A549 (cell line): ENCODE measurements around the gene CARD11. TPM values are rescaled to one million over a fixed set of nuclear protein-coding genes. Genes with fewer than 3 reads are reported as not detected.

ENCODE experiments used
- ATAC-seq, 2 experiments: fragments of 200-7000 bp in 1 of 2; fragments of >200 bp in 1 of 2; cut with Nextera tagmentation in 1 of 2; cut with Tn5 transposase in 1 of 2; 3 replicates each; pipeline versions ENCODE4 v1.8.0 to v1.9.1; 2018 to 2020; ENCODE audit warnings: mild to moderate bottlenecking in 1 of 2, moderate library complexity in 1 of 2
- CTCF ChIA-PET: fragments of 300-600 bp; sonication (Branson Sonifier 250); formaldehyde crosslinking; extraction: SDS; loops from one replicate; lab custom pipeline; 2021; ENCODE audit warnings: antibody characterized with exemption, inconsistent platforms; lab: Yijun Ruan, JAX
- POLR2A ChIA-PET: fragments of 350-600 bp; formaldehyde crosslinking; extraction: SDS; loops from one replicate; lab custom pipeline; 2021; ENCODE audit warnings: antibody characterized with exemption, inconsistent platforms; lab: Yijun Ruan, JAX
- DNase-seq, 2 experiments: peaks; one replicate each; pipeline versions ENCODE4 v3.0.0 to v3.0.0-alpha.2; 2011 to 2016; ENCODE audit warnings: low read depth in 1 of 2, low spot score in 1 of 2
- FAIRE-seq: peaks from 2 replicates; lab custom pipeline; 2011; peaks lifted over from hg19 to GRCh38; lab: Jason Lieb, UNC
- H3K27ac ChIP-seq, 2 experiments: fragments of >200 bp; sonication (Bioruptor Twin); formaldehyde crosslinking; 3 replicates each; pipeline ENCODE4 v1.5.1; 2016 to 2017
- H3K4me1 ChIP-seq: fragments of >200 bp; sonication (Bioruptor Twin); formaldehyde crosslinking; 3 replicates; pipeline ENCODE4 v1.6.1; 2016
- H3K4me2 ChIP-seq: fragments of >200 bp; sonication (Bioruptor Twin); formaldehyde crosslinking; 3 replicates; pipeline ENCODE4 v1.6.1; 2016
- H3K4me3 ChIP-seq: fragments of >200 bp; sonication (Bioruptor Twin); formaldehyde crosslinking; 3 replicates; pipeline ENCODE4 v1.5.1; 2016
- H3K9me3 ChIP-seq: fragments of >200 bp; sonication (Bioruptor Twin); formaldehyde crosslinking; 3 replicates; pipeline ENCODE4 v1.6.1; 2016
- CEBPB ChIP-seq, 2 experiments: fragments of >200 bp in 1 of 2; sonication (Bioruptor Twin) in 1 of 2; formaldehyde crosslinking in 1 of 2; IDR thresholded peaks; 2 replicates each; pipeline ENCODE4 v1.6.1; 2012 to 2016
- CHD2 ChIP-seq: fragments of 150-350 bp; IDR thresholded peaks from 2 replicates; pipeline ENCODE4 v1.6.1; 2014; ENCODE audit warnings: low read length; ENCODE audit not compliant: partially characterized antibody
- FOSB ChIP-seq: fragments of 250-450 bp; sonication (Bioruptor Pico); IDR thresholded peaks from 2 replicates; pipeline ENCODE4 v1.5.0; 2020; ENCODE audit warnings: mild to moderate bottlenecking, moderate library complexity
- GATA3 ChIP-seq: IDR thresholded peaks from 2 replicates; pipeline ENCODE4 v1.6.1; 2012; ENCODE audit warnings: borderline replicate concordance
- HDAC2 ChIP-seq: fragments of 200-600 bp; sonication (generic); IDR thresholded peaks from 2 replicates; pipeline ENCODE4 v1.6.1; 2016
- HEYL ChIP-seq: fragments of 250-450 bp; sonication (Bioruptor Pico); IDR thresholded peaks from 2 replicates; pipeline ENCODE4 v1.8.0; 2021; ENCODE audit warnings: mild to moderate bottlenecking, moderate library complexity
- JUN ChIP-seq, 2 experiments: fragments of >200 bp; sonication (Bioruptor Twin); formaldehyde crosslinking; IDR thresholded peaks; 2 replicates in 1 of 2; 3 replicates in 1 of 2; pipeline ENCODE4 v1.6.1; 2016 to 2017
- MAFK ChIP-seq: fragments of 450-650 bp; IDR thresholded peaks from 2 replicates; pipeline ENCODE4 v1.6.1; 2014; ENCODE audit not compliant: partially characterized antibody
- NFE2L2 ChIP-seq: fragments of 150-350 bp; conservative IDR thresholded peaks from 2 replicates; pipeline ENCODE4 v1.6.1; 2014; ENCODE audit warnings: low read length
- NPAS2 ChIP-seq: fragments of 250-450 bp; sonication (Bioruptor Pico); IDR thresholded peaks from 2 replicates; pipeline ENCODE4 v1.8.0; 2022; ENCODE audit warnings: mild to moderate bottlenecking, moderate library complexity, borderline replicate concordance
- PHF8 ChIP-seq: fragments of 200-600 bp; sonication (generic); IDR thresholded peaks from 2 replicates; pipeline ENCODE4 v1.6.1; 2016; ENCODE audit warnings: low read depth, mild to moderate bottlenecking, antibody characterized with exemption, moderate library complexity, borderline replicate concordance
- RARB ChIP-seq: fragments of 250-450 bp; sonication (Bioruptor Pico); IDR thresholded peaks from 2 replicates; pipeline ENCODE4 v1.8.0; 2021; ENCODE audit warnings: mild to moderate bottlenecking, moderate library complexity
- RFX5 ChIP-seq: fragments of 450-650 bp; IDR thresholded peaks from 2 replicates; pipeline ENCODE4 v1.7.1; 2014; ENCODE audit warnings: antibody characterized with exemption, mild to moderate bottlenecking, moderate library complexity
- TP53 ChIP-seq: fragments of 250-450 bp; sonication (Bioruptor Pico); IDR thresholded peaks from 2 replicates; pipeline ENCODE4 v1.5.0; 2021; ENCODE audit warnings: mild to moderate bottlenecking, moderate library complexity
- ZC3H11A ChIP-seq: fragments of 450-650 bp; IDR thresholded peaks from 2 replicates; pipeline ENCODE4 v1.6.1; 2014; ENCODE audit warnings: antibody characterized with exemption, mild to moderate bottlenecking
- ZFP36 ChIP-seq: fragments of 450-650 bp; IDR thresholded peaks from 2 replicates; pipeline ENCODE4 v1.6.1; 2014; ENCODE audit warnings: borderline replicate concordance; ENCODE audit not compliant: partially characterized antibody
- ZSCAN20 ChIP-seq: fragments of 250-450 bp; sonication (Bioruptor Pico); IDR thresholded peaks from 2 replicates; pipeline ENCODE4 v1.8.0; 2022; ENCODE audit warnings: mild to moderate bottlenecking, moderate library complexity
- WGBS: methylation state at CpG from one replicate; pipeline ENCODE4 v1.1.6; 2017; ENCODE audit errors: missing lambda C conversion rate; 5-methylcytosine and 5-hydroxymethylcytosine counted together
- polyA plus RNA-seq, 4 experiments: library from polyadenylated mRNA; depleted of rRNA in 3 of 4; stranded (reverse); fragments of >200 nt; fragmentation: RNase III in 1 of 4; extraction: RNeasy Plus Mini Kit Qiagen cat#74134 plus additional on column Dnase treatment in 1 of 4; gene quantifications; 2 replicates in 3 of 4; 3 replicates in 1 of 4; pipeline ENCODE4 v1.2.3, GENCODE V29; 2011 to 2017
- TF ChIP-seq, protein P1 (sequence below): fragments of 200-600 bp; sonication (generic); IDR thresholded peaks from 2 replicates; pipeline ENCODE4 v1.6.1; 2016; ENCODE audit warnings: antibody characterized with exemption, mild to moderate bottlenecking, moderate library complexity
- TF ChIP-seq, protein P2 (sequence below): fragments of 250-450 bp; sonication (Bioruptor Pico); IDR thresholded peaks from 2 replicates; pipeline ENCODE4 v1.5.0; 2020; ENCODE audit warnings: low read depth, mild to moderate bottlenecking, moderate library complexity
- TF ChIP-seq, protein P3 (sequence below): fragments of 250-450 bp; sonication (Bioruptor Pico); IDR thresholded peaks from 2 replicates; pipeline ENCODE4 v1.5.0; 2021; ENCODE audit warnings: mild to moderate bottlenecking, moderate library complexity, borderline replicate concordance
- TF ChIP-seq, protein P4 (sequence below): fragments of 450-650 bp; IDR thresholded peaks from 2 replicates; pipeline ENCODE4 v1.6.1; 2014; ENCODE audit warnings: antibody characterized with exemption
- TF ChIP-seq, protein P5 (sequence below): IDR thresholded peaks from 2 replicates; pipeline ENCODE4 v1.6.1; 2012
- TF ChIP-seq, protein P6 (sequence below): fragments of >200 bp; sonication (Bioruptor Twin); formaldehyde crosslinking; IDR thresholded peaks from 2 replicates; pipeline ENCODE4 v1.6.1; 2016
- TF ChIP-seq, protein P7 (sequence below): fragments of 150-350 bp; IDR thresholded peaks from 2 replicates; pipeline ENCODE4 v1.6.1; 2014; ENCODE audit warnings: low read depth, mild to moderate bottlenecking, low read length
- TF ChIP-seq, protein P8 (sequence below): IDR thresholded peaks from 2 replicates; pipeline ENCODE4 v1.6.1; 2012; ENCODE audit warnings: low read depth, borderline replicate concordance

CARD11 gene
- polyA plus RNA-seq, 2 of the 4 experiments (the other 2 are of a cell fraction): 0.48 to 1.1 TPM

DNA sequence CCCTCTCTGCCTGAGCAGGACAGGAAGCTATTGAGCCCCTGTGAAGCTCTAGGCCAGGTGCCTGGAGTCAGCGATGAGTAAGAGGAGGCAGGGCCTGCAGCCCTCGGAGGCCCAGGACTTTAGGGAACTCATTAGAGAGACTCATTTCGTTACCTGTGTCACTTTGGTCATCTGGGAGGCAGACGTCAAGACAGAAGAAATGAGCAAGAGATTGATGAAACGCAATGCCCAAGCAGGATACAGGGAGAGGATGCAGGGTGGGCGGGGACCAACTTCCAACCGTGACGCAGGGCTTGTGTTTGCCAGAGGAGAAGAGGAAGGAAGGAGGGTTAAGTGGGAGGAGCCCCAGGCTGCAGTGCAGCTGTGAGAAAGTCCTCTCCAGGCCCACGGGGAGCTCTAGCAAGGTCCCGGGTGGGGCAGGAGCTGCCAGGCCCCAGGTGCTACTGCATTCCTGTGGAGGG, 173.2 kb downstream of the CARD11 start:
- POLR2A ChIA-PET: no interaction called here
- H3K9me3 ChIP-seq: no peaks in the 10 kb centered on the region
- DNase-seq (peak in 1 of 2 experiments; percentile 34), FAIRE-seq (no peak), ATAC-seq (peak in 1 of 2 experiments; percentile 68; a peak in 3 of 6 replicates)
- 54% methylated on average over 10 of the region's 10 CpGs for WGBS
- H3K27ac ChIP-seq: no peak overlapping the region
- H3K4me2 ChIP-seq: no peak overlapping the region
- CTCF ChIA-PET: interaction anchor here (1.3 to 1.5 kb wide), 2 partner anchors 17 to 110 kb away, joined by 3 to 4 read pairs; no protein-coding TSS in a partner anchor
- peaks cover 11% of the 10 kb centered on the region for H3K4me1 ChIP-seq
- TF ChIP-seq ZFP36 (no peak), PHF8 (no peak), TP53 (no peak), ZSCAN20 (CRISPR knock-in tag) (no peak), NFE2L2 (no peak), RFX5 (no peak), HEYL (no peak), MAFK (no peak), ZC3H11A (no peak), GATA3 (no peak), CEBPB (IDR thresholded peaks at IDR 0.05) (no peak), FOSB (CRISPR knock-in tag) (no peak), JUN (IDR thresholded peaks at IDR 0.05) (no peak), NPAS2 (no peak)
- TF ChIP-seq, protein P1, sequence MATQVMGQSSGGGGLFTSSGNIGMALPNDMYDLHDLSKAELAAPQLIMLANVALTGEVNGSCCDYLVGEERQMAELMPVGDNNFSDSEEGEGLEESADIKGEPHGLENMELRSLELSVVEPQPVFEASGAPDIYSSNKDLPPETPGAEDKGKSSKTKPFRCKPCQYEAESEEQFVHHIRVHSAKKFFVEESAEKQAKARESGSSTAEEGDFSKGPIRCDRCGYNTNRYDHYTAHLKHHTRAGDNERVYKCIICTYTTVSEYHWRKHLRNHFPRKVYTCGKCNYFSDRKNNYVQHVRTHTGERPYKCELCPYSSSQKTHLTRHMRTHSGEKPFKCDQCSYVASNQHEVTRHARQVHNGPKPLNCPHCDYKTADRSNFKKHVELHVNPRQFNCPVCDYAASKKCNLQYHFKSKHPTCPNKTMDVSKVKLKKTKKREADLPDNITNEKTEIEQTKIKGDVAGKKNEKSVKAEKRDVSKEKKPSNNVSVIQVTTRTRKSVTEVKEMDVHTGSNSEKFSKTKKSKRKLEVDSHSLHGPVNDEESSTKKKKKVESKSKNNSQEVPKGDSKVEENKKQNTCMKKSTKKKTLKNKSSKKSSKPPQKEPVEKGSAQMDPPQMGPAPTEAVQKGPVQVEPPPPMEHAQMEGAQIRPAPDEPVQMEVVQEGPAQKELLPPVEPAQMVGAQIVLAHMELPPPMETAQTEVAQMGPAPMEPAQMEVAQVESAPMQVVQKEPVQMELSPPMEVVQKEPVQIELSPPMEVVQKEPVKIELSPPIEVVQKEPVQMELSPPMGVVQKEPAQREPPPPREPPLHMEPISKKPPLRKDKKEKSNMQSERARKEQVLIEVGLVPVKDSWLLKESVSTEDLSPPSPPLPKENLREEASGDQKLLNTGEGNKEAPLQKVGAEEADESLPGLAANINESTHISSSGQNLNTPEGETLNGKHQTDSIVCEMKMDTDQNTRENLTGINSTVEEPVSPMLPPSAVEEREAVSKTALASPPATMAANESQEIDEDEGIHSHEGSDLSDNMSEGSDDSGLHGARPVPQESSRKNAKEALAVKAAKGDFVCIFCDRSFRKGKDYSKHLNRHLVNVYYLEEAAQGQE: no peak
- TF ChIP-seq, protein P2, sequence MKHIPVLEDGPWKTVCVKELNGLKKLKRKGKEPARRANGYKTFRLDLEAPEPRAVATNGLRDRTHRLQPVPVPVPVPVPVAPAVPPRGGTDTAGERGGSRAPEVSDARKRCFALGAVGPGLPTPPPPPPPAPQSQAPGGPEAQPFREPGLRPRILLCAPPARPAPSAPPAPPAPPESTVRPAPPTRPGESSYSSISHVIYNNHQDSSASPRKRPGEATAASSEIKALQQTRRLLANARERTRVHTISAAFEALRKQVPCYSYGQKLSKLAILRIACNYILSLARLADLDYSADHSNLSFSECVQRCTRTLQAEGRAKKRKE (CRISPR knock-in tag): no peak
- TF ChIP-seq, protein P3, sequence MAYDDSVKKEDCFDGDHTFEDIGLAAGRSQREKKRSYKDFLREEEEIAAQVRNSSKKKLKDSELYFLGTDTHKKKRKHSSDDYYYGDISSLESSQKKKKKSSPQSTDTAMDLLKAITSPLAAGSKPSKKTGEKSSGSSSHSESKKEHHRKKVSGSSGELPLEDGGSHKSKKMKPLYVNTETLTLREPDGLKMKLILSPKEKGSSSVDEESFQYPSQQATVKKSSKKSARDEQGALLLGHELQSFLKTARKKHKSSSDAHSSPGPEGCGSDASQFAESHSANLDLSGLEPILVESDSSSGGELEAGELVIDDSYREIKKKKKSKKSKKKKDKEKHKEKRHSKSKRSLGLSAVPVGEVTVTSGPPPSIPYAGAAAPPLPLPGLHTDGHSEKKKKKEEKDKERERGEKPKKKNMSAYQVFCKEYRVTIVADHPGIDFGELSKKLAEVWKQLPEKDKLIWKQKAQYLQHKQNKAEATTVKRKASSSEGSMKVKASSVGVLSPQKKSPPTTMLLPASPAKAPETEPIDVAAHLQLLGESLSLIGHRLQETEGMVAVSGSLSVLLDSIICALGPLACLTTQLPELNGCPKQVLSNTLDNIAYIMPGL: no peak
- TF ChIP-seq, protein P4, sequence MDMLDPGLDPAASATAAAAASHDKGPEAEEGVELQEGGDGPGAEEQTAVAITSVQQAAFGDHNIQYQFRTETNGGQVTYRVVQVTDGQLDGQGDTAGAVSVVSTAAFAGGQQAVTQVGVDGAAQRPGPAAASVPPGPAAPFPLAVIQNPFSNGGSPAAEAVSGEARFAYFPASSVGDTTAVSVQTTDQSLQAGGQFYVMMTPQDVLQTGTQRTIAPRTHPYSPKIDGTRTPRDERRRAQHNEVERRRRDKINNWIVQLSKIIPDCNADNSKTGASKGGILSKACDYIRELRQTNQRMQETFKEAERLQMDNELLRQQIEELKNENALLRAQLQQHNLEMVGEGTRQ: no peak
- TF ChIP-seq, all 56 proteins: peak for 0
- no peak overlapping the region for H3K4me3 ChIP-seq

DNA sequence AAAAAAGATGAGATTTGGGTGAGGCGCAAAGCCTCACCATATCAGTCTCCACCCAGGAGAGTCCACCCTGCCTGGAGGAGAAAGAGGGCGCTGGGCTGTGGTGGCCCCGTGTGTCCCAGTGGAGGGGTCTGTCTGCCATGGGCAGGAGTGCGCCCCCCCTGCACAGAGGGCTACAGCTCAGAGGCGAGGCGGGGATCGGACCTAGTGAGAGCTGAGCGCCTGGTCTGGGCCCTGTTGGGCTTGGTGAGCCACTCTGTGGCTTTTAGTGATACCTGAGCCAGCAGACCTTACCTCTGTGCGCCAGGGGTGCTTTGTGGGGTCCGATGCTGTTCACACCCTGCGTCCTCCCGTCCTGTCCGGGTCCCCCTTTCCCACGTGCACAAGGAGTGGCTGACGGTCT, 173.7 kb downstream of the CARD11 start:
- DNase-seq: no peak
- H3K27ac ChIP-seq: no peak overlapping the region
- CTCF ChIA-PET: interaction anchor here (1.3 to 1.5 kb wide), 2 partner anchors 17 to 109 kb away, joined by 3 to 4 read pairs; no protein-coding TSS in a partner anchor
- POLR2A ChIA-PET: no interaction called here
- no peak overlapping the region for H3K4me2 ChIP-seq
- no peak for ATAC-seq
- H3K4me1 ChIP-seq: peaks cover 11% of the 10 kb centered on the region
- WGBS: 91% methylated on average over 15 of the region's 15 CpGs
- H3K4me3 ChIP-seq: no peak overlapping the region
- FAIRE-seq: no peak
- no peaks in the 10 kb centered on the region for H3K9me3 ChIP-seq
- no peak for TF ChIP-seq NFE2L2
- TF ChIP-seq RARB (CRISPR knock-in tag): no peak
- TF ChIP-seq, protein P5, sequence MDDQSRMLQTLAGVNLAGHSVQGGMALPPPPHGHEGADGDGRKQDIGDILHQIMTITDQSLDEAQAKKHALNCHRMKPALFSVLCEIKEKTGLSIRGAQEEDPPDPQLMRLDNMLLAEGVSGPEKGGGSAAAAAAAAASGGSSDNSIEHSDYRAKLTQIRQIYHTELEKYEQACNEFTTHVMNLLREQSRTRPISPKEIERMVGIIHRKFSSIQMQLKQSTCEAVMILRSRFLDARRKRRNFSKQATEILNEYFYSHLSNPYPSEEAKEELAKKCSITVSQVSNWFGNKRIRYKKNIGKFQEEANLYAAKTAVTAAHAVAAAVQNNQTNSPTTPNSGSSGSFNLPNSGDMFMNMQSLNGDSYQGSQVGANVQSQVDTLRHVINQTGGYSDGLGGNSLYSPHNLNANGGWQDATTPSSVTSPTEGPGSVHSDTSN: no peak
- TF ChIP-seq HDAC2: no peak
- TF ChIP-seq, protein P3: no peak
- TF ChIP-seq FOSB (CRISPR knock-in tag): no peak
- TF ChIP-seq, protein P6, sequence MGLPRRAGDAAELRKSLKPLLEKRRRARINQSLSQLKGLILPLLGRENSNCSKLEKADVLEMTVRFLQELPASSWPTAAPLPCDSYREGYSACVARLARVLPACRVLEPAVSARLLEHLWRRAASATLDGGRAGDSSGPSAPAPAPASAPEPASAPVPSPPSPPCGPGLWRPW: no peak
- TF ChIP-seq, protein P7, sequence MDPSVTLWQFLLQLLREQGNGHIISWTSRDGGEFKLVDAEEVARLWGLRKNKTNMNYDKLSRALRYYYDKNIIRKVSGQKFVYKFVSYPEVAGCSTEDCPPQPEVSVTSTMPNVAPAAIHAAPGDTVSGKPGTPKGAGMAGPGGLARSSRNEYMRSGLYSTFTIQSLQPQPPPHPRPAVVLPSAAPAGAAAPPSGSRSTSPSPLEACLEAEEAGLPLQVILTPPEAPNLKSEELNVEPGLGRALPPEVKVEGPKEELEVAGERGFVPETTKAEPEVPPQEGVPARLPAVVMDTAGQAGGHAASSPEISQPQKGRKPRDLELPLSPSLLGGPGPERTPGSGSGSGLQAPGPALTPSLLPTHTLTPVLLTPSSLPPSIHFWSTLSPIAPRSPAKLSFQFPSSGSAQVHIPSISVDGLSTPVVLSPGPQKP: no peak
- no peak for TF ChIP-seq PHF8
- TF ChIP-seq, protein P8, sequence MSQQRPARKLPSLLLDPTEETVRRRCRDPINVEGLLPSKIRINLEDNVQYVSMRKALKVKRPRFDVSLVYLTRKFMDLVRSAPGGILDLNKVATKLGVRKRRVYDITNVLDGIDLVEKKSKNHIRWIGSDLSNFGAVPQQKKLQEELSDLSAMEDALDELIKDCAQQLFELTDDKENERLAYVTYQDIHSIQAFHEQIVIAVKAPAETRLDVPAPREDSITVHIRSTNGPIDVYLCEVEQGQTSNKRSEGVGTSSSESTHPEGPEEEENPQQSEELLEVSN: no peak
- no peak for TF ChIP-seq CHD2
